HUDEP-2 (cell line): ENCODE measurements around the gene ZNF484.
"Not testable (repeated sequence)": the region's sequence is repeated elsewhere in the genome, so short reads cannot be mapped to it uniquely, and the experiment has no call there.

Source experiments
- DNase-seq, 76 experiments: peaks; one replicate each; lab custom pipeline; 2025; ENCODE audit not compliant: unreplicated experiment in 76 of 76; lab: John Stamatoyannopoulos, UW

ZNF484 gene

DNA sequence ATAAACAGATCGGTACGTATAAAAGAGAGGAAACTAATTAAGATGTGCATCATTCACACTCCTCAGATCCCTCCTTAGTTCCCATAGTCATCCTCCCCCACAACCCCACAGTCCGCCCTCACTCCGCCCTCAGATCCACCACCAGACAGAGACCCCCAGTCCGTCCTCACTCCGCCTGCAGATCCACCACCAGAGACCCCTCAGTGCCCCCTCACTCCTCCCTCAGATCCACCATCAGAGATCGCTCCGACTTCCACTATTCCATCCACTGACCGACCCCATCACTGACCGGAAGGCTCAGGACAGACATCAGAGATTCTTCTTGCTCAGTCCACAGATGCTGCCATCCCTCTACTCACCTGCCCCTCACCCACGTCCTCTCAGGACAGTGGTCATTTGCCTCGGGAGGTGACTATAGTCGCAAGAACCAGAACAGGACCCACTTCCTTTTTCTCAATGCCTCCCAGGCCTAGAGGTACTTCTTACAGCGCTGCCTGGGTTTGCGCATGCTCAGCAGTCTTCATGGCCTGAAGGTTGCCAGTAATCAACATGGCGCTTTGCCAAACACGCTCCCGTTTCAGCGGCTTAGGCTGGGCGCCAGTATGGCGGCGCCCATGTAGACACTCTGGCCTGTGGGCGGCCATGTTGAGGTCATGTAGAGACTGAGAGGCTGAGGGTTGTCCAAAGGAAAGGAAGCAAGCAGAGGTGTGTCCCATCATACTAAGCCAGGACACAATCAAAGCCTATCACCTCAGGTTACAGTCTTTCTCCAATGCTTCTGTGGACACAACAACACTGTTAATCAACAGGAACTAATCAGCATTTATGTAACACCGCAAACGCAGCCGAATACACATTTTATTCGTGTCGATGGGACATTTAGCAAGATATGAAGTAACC lies at the start of gene ZNF484:
ZNF484 (minus strand) TSS at position 508 of the 900 bp plus-strand sequence. CDS start 3,009 bp downstream, outside the sequence.
- DNase-seq: peak; percentile 6 to 98 (median 93)

DNA sequence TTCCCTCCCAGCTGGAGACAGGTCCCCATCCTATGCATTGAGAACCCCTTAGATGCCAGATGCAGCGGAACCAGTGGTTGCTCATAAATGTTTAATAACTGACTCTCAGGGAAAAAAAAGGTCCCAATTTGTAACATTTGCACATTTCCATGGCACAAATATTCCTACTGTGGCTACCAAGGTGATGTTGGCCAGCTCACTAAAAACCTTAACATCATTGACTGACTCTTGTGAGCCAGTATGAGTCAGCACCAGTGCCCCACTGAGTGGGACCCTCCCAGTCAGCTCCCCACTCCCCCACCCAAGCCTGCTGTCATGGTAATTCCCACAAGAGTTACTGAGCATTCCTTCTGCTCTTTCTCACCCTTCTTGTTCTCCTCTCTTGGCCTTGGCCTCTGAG lies 42.6 kb upstream of the ZNF484 start:
- no peak for DNase-seq

DNA sequence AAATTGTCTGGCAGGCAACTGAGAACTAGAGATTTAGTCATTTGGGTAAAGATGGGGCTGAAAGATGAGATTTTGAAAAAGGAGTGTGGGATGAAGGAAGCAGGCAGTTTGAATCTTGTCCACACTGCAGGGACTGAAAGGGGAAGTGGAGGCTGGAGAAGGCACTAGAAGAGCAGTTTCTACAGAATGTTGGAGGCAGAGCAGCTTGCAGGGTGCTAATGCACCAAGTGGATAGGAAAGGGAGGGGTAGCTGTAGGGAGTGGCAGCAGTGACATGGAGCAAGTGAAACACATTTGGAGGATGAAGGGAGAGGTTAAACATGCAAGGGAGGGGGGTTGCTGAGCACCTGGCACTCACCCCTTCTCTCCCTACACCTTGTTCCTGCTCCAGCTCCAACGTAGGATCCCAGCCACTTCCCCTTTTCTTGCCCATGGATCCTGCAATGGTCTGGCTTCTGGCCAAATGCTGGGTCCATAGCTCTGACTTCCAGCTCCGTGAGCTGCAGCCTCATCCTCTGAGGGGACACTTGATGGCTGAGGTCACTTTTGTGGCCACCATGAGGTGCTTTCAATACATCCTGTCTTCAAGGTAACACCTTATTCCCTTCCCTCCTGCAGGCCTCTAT lies 39.5 kb upstream of the ZNF484 start:
- no peak for DNase-seq

DNA sequence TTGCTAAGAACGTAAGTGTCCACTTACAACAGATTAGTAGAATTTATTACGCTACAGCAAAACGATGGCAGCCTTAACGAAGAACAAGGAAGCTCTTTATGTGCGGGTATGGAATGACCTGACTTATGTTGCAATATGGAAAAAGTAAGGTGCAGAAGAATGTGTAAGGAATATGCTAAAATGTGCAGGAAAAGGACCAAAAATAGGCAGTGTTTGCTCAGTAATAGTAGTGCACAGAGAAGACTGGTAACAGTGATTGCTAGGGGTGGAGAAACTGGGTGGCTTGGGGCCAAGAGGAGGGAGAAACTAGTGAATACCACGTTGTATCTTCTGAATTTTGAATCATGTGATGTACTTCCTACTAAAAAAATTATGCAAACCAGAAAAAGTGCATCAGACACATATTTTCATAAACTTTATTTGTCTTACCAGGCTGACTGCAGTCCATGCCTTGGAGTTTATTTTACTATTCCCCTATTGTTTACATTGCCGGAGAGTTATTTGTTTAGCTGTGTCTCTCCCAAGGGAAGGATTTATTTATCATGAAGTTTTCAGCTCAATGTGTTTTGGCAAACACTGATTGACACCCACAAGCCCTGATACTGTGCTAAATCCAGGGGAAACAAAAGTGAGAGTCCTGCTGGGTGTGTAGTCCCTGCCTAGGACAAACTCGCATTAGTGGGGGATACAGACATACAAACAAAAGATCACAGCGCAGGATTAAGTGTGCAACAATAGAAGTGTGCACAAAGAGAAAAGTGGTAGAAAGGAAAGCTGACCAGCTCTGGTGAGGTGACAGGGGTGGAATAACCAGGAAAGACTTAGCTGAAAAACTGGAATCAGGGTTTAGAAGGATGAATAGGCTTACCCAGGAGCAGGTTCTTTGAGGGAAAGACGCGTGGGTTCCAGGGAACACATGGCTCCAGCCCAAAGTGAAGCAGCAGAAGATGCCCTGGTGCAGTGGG lies 34.0 kb upstream of the ZNF484 start:
- no peak for DNase-seq

DNA sequence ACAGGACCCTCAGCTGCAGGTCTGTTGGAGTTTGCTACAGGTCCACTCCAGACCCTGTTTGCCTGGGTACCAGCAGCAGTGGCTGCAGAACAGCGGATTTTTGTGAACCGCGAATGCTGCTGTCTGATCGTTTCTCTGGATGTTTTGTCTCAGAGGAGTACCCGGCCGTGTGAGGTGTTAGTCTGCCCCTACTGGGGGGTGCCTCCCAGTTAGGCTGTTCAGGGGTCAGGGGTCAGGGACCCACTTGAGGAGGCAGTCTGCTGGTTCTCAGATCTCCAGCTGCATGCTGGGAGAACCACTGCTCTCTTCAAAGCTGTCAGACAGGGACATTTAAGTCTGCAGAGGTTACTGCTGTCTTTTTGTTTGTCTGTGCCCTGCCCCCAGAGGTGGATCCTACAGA lies 27.3 kb upstream of the ZNF484 start:
- not testable (repeated sequence) for DNase-seq

DNA sequence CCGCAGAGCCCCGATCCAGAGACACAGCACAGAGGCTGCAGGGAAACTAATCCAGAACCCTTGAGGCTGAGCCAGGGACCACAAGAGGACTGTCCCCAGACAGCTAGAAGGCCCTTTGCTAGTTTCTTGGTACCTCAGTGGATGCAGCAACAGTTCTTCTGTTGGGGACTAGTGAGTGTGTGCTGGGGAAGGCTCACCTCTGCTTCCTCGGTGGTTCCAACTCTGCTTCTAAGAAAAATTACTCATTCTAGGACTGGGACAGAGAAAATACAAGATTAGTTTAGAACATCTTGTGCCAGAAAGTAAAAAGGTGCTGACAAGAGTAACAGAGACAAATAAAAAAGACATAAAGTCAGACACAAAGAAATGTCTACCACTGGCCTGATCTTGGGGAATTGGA lies 19.5 kb upstream of the ZNF484 start:
- DNase-seq: no peak

DNA sequence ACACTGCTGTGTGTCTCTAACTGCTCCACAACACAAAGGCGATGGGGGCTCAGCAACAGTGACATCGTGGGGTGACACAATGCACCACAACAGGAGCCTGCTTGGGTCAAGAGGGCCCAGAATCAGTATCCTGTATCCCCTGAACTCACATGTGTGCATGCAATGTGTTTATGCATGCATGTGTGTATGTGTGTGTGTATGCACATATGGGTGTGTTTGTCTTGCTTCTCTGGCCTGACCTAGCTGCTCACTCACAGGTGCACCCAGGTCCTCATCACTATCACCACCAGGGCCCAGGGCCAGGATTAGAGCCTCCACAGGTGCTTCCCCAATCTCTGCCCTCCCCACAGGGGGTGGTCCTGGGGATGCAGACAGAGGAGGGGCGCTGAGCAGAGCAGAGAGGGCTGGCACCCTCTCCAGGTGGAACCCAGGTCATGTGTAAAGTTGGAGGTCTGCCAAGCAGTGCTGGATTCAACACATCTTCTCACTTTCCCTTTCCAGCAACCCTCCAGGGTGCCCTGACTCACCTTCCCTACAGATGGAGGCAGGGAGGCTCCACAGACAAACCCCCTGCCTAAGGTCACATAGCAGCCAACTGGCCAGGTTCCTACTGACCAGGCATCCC lies 18.1 kb upstream of the ZNF484 start:
- no peak for DNase-seq

DNA sequence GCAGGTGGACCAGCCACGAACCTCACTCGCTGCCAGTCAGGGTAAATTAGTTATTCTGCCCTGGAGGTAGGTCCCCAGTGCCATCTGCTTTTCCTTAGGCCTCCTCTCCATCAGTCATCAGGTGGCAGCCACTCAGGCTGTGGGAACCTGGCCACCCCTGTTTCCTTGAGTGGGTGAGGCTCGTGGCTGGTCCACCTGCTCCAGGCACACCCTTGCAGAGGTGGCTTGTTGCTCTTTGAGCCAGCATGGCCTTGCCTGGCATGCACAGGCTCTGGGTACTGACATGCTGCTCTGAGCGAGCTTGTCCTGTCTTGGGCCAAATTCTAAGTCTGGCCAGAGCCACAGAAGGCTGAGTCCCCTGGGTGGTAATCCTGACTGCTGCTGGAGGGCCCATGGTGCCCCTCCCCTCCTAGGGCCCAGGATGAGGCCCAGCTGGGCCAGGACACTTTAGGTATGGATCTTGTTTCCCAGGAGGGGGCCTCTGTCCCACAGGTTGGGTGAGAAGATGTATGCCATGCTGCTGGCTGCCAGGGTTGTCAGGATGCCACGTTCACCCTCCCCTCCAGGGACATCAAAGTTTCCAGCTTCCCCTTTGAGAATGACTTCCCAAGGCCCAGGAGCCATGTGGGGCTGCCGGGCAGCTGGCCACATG lies 17.0 kb upstream of the ZNF484 start:
- DNase-seq: no peak

DNA sequence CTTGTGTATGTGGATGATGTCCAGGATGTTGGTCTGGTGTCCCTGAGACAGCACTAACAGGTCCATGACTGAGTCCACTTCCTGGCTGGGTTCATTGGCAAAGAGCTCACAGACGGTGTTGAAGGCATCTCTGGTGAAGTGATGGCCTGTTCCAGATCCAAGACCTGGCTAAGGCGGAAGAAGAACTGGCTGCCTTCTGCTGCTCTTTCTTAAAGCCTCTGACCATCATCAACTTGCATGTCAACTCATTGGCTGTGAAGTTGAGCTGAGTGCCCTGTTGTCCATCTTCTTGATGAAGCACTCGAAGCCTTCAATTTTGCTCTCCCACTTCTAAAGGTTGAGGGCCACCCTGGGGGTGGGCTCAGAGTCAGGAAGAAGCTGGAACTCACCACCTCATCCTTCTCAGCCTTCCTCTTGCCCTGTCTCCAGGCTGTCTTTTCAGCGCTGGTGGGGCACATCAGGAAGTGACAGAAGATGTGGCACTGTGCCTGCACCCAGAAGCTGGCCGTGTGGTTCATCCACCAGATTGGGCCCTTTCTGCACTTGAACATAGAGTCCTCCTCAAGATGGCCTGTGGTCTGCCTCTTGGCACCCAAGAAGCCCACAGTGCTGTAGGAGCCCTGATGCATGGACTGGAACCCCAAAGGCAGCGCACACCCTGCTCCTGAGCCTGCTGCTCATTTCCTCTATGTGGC lies 16.2 kb upstream of the ZNF484 start:
- not testable (repeated sequence) for DNase-seq

DNA sequence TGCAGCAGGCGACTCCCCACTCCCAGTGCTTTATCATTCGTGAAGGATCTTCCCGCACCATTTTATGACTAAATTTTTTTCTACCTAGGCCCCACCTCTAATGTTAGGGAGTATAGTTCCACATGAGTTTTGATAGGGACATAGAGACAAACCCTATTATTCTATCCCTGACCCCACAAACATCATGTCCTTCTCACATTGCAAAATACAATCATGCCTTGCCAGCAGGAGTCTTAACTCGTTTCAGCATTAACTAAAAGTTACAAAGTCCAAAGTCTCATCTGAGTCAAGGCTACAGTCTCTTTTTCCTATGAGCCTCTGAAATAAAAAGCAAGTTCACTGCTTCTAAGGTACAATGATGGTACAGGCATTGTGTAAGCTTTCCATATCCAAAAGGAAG lies 14.4 kb upstream of the ZNF484 start:
- not testable (repeated sequence) for DNase-seq

DNA sequence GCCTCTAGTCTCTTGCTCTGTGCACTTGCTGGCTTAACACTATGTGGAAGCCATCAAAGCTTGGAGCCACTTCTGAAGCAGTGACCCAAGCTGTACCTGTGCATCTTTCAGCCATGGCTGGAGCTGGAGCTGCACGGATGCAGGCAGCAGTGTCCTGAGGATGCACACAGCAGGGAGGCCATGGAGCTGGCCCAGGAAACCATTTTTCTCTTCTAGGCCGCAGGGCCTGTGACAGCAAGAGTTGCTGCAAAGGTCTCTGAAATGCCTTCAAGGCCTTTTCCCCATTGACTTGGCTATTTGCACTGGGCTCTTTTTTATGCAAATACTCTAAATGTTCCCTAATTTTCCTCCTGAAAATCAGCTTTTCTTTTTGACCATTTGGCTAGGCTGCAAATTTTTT lies 12.9 kb upstream of the ZNF484 start:
- DNase-seq: no peak

DNA sequence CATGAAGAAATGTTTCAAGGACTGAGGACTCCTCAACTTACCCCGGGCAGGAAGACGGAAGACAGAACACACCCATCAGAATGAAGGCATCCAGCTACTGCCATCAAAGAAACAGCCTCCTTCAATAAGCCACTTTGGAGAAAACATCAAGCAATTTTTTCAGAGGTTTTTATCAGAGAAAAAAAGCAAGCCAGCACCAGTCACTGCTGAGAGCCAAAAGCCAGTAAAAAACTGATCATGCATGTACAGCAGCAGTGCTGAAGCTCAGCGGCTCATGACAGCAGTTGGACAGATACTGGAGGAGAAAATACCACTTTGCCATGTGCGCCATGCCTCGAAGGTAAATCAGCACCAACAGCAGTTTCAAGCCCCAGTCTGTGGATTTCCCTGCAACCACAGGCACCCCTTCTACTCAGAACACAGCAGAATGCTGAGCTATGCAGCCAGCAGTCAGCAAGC lies 10.1 kb upstream of the ZNF484 start:
- DNase-seq: no peak

DNA sequence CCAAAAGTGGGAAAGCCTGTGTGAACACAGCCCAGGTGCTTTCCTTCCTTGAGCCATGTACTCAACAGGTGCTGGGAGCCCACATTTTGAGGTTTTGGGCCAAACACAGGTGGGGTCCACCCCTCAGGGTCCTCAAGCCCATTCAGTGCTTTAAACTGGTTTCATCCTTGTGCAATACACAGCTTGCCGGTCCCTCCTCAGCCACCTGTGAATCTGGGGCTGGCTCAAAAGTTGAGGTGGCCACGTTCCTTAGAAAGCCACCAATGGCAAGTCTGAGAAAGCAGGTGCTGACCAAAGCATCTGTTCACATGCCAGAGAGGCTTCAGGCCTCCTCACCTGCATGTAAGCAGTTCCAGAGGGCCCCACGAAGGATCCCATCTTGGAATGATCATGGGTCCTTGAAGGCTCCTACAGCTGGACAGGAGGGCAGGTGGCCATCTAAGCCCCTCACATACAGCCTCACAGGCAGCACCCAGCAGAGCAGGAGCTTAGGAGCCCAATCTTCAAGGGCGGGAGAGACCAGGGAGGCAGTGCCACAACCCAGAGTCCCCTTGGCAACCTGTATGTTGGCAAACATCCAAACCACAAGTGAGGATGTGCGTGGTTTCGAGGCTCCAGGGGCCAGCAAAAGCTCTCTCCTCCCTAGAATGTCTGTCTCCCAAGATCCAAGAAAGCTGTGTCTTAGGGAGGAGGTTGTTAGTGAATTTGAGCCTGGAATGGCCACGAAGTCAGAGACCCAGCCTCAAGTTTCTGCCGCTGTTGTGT lies 9.2 kb upstream of the ZNF484 start:
- DNase-seq: peak in 14 of 76 experiments; percentile 1 to 17 (median 5)

DNA sequence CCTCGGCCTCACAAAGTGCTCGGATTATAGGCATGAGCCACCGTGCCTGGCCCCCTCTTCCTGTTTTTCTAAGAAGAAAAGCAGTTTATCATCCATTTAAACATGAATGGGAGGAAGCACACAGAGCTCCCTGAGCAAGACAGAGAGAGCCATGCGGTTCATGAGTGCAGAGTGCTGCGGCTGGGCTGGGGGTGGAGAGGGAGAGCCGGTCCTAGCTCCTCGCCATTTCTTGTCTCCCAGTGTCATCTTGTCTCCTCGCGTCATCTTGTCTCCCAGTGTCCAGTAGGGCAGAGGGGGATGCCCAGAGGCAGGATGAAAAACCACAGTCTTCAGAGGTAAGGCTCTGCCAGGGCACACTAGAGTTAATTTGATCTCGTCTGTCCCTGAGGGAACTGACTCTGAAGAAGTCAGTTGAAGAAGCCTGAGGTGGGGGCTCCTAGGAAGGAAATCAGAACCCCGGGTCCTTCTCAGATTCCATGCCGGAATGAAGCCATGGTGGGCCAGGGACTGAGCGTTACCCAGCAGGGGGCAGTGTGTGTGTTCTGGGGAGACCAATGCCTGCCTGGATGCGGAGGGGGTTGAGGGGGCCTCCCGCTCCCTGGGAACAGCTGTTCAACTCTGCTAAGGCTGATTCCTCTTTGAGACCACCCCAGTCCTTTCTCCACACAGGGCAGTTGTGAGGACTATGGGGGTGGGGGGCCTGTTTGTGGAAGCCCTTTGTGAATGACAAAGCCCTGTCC lies 6.0 kb upstream of the ZNF484 start:
- peak in 1 of 76 experiments; percentile 1 for DNase-seq

DNA sequence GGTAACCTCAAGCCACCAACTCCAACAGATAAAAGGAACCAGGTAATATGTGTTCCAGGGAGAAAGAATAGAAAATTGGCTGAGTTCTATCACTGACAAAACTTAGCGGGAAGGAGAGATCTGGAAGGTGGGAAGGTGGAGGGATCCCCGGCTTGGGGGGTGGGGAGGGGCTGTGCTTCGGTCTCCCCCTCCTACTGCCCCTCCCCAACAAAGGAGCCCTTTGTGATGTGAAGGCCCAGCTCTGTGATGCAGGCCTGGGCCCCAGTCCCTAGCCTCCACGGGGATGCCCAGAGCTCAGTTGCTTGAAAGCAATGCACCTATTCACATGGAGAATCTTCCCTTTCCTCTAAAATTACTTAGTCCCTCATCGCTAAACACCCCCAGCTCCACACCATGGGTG lies 4.4 kb upstream of the ZNF484 start:
- DNase-seq: no peak

DNA sequence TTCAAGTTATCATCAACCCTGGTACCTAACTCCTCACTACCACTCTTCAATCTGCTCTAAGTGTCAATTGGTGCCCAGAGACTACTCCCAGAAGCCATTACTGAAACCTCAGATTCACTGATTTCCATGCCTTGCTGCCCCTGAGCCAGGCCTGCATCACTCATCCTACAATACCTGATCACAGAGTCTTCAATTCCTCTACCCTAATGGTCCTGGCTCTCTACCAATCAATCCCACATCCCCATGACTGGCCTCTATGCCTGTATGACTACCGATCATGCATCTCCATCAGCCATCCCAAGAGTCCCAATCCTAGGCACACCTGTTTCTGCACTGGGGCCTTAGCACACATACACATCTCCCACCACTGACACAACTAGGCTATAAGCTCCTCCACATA lies 2.5 kb downstream of the ZNF484 start:
- DNase-seq: no peak

DNA sequence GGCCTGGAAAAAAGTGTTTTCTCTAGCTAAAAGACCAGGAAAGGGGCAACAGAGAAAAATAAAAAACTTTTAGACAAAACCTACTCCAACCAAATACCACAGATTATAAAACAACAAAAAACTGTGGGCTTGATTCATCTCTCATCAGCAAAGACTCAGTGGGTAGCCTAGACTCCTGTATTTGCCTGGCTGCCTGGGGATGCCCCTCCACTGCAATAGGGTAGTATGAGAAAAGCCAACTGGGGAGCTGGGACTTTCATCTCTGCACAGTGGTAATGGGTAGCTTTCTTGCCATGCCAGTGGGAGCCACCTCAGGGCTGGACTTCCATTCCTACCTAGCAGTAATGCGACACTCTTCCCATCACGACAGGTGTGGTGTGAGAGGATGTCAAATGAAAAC lies 7.5 kb downstream of the ZNF484 start:
- DNase-seq: no peak

DNA sequence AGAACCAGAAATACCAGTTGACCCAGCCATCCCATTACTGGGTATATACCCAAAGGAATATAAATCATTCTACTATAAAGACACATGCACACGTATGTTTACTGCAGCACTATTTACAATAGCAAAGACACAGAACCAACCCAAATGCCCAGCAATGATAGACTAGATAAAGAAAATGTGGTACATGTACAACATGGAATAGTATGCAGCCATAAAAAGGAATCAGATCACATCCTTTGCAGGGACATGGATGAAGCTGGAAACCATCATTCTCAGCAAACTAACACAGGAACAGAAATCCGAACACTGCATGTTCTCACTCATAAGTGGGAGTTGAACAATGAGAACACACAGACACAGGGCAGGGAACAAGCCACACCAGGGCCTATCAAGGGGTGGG lies 11.2 kb downstream of the ZNF484 start:
- not testable (repeated sequence) for DNase-seq
